ENCODE measurements around the gene TSPAN13.

The TSPAN13 gene

DNA sequence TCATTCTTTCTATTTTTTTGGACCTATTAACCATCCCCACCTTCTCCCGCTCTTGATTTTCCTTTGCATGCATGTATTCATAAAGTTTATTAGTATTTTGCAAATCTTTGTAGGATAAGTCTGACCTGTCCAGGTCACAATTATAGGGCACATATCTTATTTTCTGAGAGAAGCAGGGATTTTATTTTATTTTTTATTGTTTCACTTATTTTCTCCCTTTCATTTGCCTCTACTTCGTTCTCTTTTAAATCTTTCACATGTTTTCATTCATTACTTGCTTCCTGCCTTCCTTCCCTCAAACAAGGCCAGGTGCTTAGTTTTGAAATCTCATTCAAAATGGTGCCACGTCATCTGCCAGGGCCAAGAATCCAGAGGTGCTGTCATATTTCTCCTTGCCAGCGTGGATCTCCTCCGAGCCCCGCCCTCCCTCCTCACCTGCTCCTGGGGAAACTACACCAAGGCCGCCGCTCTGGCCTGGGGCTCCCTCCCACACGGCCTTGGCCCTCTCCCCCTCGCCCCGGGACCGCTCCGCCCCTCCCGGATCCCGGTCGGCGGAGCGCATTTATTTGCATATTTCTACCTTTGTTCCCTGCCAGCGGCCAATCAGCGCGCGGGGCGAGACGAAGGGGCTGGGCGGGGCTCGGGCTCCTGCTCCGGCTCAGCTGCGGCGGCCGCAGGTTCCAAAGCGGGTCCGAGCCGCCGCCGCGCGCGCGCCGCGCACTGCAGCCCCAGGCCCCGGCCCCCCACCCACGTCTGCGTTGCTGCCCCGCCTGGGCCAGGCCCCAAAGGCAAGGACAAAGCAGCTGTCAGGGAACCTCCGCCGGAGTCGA, at the start of gene TSPAN13:
Gene TSPAN13, plus strand, starts transcription at position 654 of the 830 bp plus-strand sequence. CDS start 213 bp downstream, outside the sequence.
- peak; percentile 97 for DNase-seq

DNA sequence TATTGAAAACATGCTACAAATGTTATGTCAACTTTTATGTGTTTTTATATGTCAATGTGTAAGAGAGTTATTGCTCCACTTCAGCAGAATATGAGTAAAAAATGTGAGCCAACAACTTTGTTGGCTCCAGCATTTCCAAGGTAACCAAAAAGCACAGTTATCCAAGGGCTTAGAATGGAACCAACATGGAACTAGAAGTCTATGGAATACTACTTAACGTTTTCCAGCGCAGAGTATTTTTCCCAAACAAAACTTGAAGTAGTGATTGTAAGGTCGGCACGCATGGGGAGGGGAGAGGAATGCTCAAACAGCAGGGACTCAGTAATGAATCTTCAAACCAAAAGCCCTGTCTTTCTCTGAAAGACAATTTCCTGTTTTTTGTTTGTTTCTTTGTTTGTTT, 45.0 kb upstream of the TSPAN13 start:
- DNase-seq: no peak

DNA sequence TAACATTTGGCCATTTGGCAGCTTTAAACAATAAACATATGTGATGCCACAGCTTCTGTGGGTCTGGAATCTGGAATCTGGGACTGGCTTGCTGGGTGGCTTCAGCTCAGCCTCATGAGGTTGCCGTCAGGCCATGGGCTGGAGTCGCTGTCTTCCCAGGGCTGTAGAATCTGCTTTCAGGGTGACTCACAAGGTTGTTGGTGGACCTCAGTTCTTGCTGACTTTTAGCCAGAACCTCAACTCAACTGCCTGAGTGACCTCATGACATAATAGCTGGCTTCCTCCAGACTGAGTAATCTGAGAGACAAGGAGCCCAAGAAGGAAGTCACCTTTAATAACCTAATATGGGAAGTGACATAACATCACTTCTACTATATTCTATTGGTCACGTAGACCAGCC, 44.6 kb upstream of the TSPAN13 start:
- DNase-seq: no peak

DNA sequence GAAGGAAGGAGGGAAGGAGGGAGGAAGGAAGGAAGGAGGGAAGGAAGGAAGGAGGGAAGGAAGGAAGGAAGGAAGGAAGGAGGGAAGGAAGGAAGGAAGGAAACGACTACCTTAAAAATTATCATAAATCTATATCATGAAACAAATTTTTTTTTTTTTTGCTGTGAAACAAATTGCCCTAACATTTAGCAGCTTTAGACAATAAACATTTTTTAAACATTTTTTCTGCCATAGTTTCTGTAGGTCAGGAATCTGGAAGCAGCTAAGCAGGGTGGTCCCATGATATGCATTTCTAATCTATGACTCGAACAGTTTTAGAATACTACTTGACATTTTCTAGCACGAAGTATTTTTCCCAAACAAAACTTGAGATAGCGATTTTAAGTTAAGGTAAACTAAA, 42.9 kb upstream of the TSPAN13 start:
- DNase-seq: no peak

DNA sequence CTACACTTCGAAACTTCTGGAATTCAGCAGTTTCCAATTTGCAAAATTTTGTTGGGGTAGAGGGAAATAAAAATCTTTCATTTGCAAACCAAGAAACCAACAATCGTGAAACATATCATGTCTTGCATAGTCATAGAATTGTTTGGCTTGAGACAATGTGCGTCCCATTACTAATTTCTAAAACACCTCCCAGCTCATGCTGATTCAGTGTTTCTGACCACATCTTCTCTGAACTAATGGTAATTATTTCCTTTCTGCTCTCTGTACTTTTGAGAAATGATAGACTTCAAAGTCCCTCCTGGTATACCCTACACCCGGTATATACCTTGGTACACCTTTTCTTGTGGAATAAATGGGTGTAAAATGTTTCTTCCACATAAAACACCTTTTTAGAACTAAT, 41.8 kb upstream of the TSPAN13 start:
- no peak for DNase-seq

DNA sequence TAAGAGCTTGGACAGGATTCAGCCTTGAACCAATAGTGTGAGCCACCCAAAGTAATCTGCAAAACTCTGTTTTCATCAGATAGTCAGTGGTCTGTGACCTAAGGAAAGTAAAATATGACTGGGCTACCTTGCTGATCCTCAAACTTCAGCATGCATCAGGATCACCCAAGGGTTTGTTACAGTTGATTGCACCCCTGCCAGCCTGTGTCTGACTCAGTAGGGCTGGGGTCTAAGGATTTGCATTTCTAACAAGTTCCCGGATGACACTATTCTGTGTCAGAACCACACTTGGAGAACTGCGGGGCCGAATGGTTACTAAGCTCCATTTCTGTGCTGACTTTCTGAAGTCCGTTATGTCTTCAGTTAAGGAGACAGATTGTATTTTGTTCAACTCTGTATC, 40.6 kb upstream of the TSPAN13 start:
- DNase-seq: no peak

DNA sequence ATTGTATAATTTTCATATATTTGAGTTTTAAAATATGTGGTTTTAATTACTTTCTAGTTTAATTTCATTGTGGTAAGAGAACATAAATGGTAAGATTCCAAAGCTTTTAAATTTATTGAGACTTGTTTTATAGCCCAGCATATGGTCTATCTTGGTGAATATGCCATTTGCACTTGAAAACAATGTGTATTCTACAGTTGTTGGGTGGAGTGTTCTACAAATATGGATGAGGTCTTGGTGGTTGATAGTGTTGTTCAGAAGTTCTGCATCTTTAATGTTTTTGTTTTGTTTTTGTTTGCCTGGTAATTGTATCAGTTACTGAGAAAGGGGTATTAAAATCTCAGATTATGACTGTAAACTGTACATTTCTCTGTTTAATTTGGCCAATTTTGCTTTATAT, 37.6 kb upstream of the TSPAN13 start:
- DNase-seq: no peak

DNA sequence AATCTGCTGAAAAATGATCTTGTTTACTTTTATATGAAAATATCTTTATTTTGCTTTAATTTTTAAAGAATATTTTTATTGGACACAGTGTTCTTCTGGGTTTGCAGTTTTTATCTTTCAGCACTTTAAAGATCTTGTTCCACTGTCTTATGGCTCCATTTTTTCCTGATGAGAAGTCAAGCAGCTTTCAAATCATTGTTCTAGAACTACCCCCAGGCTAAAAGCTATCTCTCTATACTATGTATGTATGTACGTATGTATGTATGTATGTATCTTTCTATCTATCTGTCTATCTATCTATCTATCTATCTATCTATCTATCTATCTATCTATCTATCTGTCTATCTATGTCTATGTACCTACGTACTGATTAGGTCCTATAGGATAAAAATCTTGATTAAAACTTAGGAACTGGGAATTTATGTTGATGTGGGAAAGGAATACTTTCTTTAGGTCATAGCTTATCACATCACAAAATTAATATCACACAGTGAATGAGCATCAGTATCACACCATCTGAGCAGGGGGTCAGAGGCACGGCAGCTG, 35.4 kb upstream of the TSPAN13 start:
- no peak for DNase-seq

DNA sequence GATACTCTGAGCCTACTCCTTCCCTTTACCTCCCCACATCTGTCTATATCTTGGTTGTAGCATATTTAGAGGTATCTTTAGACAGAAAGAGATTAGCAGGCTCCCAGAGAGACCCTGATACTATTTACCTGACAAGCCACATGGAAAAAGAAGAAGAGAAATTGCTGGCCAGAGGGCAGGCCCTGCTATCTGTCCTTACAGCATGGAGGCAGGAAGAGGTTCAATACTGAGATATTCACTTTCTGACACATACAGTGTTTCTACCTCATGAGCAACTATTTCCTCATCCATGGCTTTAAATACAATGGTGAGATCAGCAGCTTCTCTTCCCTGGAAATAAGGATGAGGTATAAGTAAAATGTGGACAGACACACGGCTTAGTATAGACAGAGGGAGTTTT, 33.9 kb upstream of the TSPAN13 start:
- no peak for DNase-seq

DNA sequence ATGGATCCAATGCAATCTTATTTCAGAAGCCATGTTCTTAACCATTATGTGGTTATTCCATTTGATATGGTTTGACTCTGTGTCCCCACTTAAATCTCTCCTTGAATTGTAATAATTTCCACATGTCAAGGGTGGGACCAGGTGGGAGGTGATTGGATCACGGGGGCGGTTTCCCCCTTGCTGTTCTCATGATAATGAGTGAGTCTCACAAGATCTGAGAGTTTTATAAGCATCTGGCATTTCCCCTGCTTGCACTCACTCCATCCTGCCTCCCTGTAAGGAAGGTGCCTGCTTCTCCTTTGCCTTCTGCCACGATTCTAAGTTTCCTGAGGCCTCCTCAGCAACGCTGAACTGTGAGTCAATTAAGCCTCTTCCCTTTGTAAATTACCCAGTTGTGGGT, 32.0 kb upstream of the TSPAN13 start:
- DNase-seq: no peak

DNA sequence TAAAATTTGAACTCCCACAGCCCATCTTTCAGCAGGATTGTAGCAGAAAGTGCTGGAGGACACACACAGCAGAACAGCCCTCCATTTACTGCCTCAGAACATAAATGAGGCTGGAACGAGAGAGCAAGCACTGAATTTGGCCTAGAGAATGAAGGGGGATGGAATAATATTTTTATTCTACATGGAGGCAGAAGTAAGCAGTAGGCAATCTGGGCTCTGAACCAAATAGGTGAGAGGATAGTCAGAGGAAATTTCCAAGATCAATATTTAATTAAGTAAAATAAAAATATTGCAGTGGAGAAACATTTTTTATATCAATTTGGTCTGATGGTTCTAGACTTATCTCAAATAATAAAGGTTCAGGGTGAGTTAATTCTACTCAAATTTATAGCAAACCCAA, 29.2 kb upstream of the TSPAN13 start:
- no peak for DNase-seq

DNA sequence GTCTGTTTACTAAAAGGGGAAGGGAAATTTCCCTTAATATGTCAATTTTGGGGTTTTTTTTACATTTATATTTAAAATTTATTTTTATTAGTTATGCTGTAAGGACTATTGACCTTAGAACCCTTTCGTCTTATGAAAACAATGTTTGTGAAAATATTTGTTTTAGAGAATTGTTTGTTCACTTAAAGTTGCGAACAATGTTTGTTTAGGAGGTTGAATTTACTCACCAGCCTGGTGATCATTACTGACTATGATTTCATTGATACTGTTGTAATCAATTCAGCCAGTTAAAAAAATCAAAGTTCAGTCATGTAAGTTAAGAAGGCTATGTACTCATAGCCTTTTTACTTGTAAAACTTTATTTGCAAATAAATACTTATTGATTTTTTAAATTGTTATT, 27.4 kb upstream of the TSPAN13 start:
- no peak for DNase-seq

DNA sequence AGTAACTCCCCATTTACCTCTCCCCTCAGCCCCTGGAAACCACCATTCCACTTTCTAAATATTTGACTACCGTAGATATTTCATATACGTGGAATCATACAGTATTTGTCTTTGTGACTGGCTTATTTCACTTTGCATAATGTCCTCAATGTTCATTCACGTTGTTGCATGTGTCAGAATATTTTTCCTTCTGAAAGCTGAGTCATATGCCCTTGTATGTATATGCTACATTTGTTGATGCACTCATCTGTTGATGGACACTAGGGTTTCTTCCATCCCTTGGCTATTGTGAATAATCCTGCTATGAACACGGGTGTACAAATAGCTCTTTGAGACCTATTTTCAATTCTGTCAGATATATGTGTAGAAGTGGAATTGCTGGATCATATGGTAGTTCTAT, 25.8 kb upstream of the TSPAN13 start:
- DNase-seq: no peak

DNA sequence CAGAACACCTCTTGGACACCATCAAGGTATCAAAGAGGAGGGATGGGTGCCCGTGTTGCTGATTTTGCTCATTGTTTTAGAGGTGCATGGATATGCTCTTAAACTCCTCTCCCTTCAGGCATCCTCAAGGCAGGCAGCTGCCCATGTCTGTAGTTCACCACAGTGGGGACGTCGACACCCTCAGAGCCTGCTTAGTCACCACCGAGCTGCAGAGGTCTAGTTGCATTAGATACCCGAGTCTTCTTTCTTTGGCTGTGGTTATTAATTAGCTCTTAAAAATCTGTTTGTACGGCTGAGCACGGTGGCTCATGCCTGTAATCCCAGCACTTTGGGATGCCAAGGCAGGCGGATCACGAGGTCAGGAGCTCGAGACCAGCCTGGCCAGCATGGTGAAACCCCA, 24.7 kb upstream of the TSPAN13 start:
- no peak for DNase-seq

DNA sequence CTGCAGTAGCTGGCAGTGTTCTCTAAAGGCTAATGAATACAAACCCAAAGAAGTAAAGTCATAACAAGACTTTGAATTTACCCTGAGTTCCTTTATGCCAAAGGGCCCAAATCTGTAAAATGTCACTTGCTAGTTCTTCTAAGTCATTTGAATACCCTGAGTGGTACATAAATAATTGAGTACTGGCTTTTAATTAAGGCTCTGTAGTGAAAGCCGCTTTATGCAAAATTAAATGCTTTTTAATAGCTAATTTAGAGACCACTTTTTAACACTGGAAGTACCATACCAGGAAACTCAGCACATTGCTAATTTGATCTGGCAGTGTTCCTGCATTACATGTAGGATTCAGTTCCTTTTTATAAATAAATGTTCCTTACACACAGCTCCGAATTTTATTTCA, 24.0 kb upstream of the TSPAN13 start:
- DNase-seq: no peak

DNA sequence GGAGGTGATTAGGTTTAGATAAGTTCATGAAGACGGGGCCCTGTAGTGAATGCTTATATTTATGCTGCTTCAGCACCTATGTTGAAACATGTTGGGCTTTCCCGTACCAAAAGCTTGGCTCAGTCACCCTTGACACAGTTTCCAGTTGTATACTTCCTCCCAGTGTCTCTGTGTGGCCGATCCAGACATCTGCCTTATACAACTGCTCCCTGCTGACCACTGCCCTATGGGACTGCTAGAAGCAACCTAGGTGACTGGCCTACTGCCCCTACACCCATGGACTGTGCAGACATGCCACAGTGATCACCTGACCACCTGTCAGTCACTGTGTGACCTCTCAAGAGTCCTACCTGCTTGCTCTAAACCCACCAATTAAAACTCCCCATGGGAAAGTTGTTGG, 22.6 kb upstream of the TSPAN13 start:
- no peak for DNase-seq

DNA sequence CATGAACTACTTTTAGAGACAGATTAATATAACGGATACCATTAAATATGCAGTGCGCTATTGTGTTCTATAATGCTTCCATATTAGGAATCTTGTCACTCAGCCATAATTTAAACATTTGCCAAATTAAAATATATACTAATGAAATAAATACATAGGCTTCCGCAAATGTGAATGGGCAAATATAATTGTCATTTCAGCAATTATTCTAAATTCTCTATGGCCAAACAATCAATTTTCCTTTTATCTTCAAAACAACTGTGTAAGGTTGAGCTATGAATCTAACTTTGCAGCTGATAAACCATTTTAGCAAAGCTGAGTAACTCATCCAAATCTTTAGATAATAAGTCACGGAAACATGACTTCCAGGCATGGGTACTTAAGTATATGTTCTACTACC, 20.7 kb upstream of the TSPAN13 start:
- no peak for DNase-seq

DNA sequence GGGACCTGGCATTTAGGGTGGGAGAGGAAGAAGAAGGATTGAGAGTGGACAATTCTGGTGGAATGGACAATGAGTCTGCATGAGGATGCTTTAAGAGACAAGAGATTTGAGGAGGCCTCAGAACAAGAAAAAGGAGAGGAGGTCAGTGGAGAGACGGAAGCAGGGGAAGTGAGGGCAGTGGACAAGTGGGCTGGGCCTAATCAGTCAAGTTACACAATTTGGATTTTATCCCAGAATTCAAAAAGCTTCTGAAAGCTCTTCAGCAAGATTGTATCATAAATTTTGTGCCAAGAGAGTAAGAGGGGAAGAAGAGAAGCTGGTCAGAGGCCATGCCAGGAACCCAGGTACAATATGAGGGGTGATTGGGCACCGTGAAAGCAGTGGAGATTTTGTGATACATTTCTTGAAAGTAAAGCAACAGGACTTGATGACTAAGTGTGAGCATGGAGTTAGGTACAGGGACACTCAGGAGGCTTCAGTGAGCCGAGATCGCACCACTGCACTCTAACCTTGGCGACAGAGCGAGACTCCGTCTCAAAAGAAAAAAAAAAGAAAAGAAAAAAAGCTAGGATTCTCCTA, 19.3 kb upstream of the TSPAN13 start:
- no peak for DNase-seq

DNA sequence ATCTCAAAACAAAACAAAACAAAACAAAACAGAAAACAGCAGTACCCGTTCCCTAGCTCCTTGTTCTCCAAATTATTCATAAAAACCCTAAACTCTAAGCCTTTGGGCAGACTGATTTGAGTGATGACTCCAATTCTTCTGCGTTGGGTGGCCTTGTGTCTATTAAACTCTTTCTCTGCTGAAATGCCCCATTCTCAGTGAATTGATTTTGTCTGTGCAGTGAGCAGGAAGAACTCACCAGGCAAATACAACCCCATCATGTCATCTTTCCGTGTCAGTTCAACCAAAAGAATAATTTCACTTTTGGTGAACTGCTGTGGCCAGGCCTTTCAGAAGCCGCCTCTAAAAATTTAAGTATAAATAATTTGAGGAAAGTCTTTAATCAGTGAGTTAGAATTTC, 18.5 kb upstream of the TSPAN13 start:
- no peak for DNase-seq

DNA sequence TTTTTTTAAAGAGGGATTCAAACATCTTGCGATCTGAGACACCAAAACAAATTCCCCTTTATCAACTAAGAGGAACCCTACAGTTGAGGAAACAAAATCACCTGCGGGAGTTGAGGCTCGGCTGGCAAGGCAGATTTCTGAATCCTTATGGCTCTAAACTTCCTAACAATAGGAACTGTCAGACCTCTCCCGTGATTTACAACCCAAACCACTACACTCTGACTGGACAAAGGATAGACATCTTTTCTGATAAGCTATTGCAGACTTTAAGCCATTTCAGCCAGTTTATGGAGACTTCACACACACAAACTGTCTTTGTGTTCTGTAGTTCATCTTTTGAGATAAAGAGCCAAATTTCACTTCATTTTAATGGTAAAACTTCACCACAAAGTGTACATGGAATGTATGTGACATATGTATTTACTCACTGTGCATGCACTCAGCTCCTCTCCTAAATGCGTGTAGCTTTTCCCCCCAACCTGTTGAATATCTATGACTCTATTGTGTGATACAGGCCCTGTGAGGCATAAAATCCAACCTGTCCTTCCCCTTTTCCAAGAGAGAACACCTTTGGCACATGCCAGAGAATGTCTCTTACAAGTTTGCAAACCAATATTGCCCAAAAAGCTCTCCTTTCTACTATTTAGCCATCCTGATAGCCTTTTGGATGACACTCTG, 15.4 kb upstream of the TSPAN13 start:
- no peak for DNase-seq

DNA sequence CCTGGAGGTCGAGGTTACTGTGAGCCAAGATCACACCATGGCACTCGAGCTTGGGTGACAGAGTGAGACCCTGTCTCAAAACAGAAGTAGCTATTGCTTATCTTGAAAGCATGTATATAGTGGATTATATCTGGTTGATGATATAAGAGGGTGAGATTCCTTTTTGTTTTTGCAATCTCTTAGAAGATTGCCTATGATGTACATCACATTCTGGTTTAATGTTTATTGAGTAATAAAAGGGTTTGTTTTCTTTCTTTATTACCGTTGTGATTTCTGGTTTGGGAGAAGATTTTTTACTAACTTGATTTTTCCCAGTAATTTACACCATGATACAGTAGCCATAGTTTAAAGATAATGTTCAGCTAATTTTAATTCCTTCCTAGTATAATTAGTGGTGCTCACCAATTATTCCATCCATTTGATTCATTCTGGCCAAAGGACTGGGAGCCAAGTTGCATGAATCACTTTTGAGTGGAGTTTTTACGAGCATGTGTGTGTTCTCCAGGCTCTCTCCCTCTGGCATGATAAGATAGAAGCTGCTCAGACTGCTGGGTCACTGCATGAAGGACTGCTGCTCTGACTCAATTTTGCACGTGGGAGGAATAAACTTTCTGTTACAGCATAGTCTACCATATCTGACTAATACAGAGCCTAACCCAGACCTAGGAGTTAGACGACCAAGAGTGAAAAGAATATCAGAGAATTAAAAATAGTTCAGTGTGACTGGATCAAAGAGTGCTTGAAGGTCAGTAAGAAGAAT, 13.5 kb upstream of the TSPAN13 start:
- no peak for DNase-seq

DNA sequence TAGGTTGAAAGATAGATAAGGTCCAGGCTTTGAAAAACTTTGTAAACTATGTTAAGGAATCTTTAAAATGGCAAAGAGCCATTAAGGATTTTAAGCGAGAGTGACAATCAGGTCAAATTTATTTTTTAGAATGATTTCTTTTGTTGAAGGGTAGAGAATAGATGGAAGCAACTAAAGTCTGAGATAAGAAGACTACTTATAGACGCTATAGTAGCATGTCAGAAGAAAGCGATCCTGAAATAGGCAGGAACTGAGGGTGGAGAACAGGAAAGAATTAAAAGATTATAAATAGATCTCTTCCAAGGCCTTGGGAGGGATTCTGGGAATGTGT, 13.0 kb upstream of the TSPAN13 start:
- no peak for DNase-seq

DNA sequence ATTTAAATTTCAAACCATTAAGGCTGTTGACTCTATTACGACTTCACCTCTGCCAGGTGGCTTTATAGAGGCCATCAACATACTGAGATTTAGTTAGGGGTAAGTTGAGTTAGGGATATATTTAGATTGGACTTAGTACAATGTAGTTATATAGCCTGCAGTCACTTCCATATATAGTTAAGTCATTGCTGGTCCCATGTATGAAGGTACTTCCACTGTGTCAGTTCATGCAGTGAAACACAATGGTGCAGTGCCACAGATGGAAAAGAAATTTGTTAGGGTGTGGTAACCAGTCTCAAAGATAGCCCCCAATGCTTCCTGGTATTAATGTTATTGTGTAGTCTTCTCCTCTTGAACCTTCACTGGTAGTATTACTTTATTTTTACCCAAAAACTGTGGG, 12.6 kb upstream of the TSPAN13 start:
- DNase-seq: no peak
